NCI-H345 treated with DMSO at 0.1 percent for 48 hours (cell line): ENCODE data around the gene EGFLAM.

Source experiments
- DNase-seq: peaks from one replicate; lab custom pipeline; 2025; ENCODE audit not compliant: unreplicated experiment; lab: John Stamatoyannopoulos, UW

EGFLAM gene

DNA sequence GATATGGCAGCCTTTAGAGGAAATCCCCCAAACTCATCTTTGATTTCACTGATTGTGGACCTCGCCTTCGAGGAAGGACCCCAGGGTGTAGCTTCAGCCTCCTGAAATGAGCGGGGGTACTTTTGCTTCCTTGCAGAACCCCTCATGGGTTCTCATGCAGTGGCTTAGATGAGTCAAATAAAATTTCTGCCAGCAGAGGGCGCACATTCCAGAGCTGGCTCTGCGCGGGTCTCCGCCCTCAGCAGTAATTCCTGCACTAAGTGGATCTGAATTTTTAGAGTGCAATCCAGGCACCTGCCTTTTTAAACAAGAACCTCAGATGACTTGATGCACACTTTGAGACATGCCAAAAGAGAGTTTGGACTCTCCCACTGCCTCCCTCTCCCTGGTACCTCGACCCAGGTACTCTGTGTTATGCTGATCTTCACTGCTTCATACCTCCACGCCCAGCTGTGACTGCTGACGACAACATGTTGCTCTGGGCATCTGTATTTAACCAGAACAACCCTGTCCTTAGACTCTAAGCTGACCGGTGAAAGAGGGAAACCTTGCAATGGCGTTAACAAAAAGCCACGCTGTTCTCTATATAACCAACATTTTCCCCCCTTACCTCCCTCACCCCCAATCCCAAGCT is 7.3 kb downstream of the EGFLAM start:
- no peak for DNase-seq

DNA sequence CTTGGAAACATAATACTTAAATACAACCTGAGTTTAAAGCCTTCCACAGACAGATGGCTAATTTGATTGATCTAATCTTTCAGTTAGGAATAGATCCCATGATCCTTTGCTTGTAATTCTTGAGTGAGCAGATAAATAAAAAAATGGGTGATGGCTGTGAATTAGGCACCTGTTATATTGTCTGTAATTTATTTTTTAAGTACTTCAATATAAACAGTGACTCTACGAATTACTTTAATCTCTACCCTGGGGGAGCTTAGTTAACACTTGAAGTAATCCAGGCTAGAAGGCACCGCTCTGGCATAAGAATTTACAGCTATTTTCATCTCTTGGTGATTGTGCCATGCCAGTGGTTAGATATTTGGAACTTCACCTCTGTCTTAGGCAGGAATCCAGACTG is 9.0 kb downstream of the EGFLAM start:
- no peak for DNase-seq

DNA sequence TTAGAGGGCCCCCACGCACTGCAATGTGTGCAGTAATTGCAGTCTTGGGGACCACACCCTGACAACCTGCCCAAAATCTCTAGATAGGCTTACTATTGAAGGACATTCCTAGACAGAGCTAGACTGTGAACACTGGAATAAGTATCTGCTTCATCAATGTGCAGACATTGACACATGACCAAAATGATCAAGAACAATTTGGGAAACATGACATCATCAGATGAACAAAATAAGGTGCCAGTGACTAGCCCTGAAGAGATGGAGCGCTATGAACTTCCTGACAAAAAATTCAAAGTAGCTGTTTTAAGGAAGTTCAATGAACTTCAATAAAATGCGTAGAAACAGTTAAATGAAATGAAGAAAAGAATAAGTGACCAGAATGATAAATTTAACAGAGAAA is 15.3 kb downstream of the EGFLAM start:
- DNase-seq = no peak

DNA sequence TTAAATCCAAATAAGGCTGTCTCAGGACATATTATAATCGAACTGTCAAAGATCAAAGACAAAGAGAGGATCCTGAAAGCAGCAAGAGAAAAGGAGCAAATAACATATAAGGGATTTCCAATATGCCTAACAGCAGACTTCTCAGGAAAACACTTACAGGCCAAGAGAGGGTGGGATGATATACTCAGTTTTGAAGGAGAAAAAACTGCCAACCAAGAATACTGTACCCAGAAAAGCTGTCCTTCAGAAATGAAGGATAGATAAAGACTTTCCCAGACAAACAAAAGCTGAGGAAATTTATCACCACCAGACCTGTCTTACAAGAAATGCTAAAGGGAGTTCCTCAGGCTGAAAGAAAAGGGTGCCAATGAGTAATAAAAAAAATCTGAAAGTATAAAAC is 16.0 kb downstream of the EGFLAM start:
- DNase-seq = no peak

DNA sequence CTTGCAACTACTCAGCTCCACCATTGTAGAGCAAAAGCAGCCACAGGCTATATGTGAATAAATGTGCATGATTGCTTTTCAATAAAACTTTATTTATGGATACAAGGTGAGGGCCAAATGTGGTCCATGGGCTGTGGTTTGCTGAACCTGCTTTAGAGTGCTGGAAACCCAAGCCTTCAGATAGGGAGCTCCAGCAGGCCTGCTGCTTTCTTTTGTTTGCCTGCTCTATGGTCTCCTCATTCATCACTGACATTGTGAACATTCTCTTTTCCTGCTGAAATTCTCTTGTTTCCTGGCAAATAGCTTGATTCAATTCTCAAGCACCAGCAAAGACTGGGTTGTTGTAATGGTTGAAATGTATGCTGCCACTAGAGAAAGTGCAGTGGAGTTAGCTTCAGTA is 26.0 kb downstream of the EGFLAM start:
- no peak for DNase-seq

DNA sequence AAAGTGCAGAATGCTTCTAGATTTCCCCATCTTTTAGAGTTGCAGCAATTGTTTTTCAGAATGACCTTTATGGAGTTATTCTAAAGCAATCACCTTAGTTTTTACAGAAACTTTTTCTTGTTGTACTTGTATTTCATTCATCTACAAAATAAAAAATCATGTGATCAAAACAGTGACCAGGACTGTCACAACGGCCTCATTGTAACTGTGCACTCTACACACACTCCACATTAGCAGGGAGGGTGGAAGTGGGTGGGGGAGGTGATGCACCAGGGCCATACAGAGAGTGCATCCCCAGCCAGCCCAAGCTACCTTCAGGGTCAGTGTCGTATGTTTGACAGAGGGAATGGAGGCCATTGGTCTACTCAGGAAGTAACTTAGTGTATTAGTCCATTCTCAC is 26.9 kb downstream of the EGFLAM start:
- DNase-seq = no peak

DNA sequence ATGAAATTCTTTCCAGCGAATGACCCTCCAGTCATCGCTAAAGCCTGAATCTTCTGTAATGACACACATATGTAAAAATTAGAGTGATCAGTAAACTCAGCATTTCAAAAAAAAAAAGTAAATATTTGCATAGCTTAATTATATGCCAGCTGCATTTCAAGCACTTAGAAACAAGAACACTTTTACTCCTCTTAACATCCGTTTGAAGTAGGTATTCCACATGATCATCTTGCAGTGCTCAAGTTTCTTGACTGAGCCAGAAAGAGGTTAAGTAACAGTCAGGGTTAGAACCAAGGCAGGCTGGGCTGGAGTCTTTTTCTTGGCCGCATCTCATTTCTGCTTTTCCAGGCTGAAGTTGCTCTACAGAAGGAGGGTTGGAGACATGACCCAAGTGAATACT is 27.6 kb downstream of the EGFLAM start:
- no peak for DNase-seq

DNA sequence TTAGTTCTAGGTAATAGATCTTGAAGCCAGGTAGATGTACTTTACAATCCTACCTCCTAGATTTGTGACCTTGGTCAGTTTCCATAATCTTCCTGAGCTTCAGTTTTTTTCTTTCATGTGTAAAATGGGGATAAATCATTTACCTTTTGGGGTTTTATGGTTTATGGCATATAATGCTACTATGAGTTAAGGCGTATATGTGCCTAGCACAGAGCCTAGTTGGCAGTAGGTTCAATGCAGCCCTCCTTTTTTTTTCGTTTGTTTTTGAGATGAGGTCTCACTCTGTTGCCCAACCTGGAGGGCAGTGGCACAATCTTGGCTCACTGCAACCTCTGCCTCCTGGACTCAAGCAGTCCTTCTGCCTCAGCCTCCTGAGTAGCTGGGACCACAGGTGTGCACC is 28.8 kb downstream of the EGFLAM start:
- DNase-seq = no peak

DNA sequence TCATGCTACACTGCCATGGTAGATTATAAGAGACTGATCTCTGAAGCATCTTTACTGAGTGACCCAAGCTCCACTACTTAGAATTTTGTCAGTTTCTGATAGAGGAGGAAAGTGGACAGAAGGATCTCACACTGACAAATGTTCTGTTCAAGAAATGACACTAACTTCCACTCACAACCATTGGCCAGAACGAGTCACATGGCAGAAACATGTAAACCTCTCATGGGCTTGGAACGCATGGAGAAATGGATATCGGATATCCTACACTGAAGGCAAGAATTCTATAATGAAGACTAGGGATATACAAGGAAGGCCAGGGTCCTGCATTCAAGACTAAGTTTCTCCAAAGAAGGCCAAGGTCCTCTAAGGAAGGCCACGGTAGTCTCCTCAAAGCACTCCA is 31.1 kb downstream of the EGFLAM start:
- DNase-seq = no peak

DNA sequence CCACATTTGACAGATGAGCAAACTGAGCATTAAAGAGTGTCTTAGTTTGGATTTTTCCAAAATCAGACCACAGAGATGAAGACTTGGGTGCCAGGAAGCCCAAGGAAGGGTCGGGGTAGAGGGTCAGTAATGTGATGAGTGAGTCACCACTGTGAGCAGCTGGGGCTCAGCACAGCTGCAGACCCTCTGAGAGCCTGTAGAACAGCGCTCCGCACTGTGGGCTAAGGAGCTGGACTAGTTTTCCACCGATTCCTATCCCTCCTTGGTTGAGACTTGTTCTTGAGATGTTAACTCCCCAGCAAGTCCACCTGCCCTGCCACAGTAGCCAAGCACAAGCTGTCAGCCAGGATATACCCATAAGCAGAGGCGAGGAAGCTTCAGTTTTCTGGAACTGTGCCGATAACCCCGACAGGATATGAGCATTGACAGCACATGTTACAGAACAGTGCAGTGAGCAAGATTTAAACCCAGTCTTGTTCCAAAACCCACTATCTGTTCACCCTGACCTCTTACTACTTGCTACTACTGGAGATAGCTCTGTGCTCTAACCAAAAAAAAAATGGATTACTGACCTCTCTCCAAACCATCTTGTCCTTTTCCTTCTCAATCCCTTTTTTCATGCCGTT is 31.8 kb downstream of the EGFLAM start:
- DNase-seq = no peak

DNA sequence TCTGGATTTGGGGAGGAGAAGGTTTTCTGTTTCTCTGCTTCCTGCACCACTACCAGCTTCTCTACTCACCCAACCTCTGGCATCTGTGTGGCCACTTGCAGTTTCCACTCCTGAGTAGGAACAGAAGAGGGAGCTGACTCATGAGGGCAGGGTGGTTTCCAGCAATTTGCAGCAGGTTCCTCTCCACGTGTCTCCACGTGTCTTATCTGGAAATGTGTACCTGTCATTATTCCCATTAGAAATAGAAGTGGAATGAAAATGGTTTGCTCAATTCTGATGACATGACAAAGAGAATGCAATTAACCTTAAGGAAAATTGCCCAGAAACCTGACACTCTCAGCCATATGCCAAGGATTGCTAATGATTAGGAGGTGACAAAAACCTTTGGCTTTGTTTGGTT is 33.0 kb downstream of the EGFLAM start:
- no peak for DNase-seq

DNA sequence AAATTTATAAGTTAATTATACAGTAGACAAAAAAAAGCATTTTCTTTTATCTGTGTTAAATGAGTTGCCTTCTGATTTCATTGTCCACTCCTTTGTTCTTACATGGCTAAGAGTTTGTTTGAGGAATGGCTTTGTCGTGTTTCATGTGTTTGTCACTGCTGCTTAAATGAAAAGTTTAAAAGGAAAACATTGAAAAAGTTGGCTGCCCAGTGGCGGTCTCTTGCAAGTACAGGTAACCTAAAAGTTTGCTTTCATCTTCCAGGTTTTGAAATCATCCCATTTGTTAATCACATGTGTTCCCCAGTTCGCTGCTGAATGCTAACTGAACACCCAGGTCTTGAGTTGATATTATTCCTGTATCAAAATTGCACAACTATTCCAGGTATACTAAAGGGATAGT is 33.9 kb downstream of the EGFLAM start:
- DNase-seq = no peak

DNA sequence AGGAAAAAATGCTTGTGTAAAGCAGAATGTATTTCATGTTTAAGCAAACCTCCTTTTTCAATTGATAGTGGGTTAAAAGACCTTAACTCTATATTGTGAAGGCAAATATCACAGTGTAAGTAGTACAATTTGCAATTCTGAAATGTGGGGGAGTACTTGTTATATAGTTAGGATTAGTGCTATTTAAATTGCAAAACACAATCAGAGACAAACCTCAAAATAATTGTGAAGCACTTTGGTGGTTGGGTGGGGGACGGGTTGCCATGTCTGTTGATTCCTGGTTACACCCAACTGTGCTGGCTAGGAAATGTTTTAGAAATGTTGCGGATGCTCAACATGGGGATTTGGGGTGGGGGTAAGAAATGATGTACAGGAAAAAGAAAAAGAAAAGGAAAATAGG is 37.4 kb downstream of the EGFLAM start:
- no peak for DNase-seq

DNA sequence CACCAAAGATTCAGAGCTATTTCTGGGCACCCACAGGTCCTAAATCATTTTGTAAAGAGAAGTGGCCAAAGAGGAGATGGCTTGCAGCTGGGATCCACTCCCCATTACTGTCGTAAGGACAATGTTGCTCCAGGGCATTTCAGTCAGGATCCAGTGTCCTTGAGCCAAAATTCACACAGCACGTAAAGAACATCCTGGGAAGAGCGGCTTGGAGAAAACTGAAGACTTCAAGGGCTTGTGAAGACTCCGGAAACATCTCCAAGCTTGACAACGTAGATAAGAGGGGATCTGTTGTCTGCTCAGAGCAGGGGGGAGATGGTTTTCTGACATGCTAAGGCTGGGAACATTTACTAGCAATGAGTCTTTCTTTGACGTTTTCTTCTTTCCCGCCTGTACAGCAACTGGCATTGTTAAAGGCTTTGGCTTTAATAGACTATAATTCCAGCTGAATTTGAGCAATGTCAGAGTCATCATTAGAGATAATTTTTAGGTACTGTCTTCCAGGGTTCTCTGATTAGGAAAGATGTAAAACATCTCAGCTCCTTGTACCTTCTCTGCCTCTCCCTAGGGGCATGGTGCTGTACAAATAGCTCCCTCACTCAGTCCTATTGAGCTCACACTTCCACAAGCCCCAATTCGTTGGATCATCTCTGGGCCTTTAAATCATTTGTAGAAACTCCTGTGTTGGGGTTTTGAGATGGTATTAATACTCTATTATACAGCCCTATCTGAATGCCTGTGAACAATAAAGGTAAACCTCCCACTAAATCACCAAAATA is 39.7 kb downstream of the EGFLAM start:
- no peak for DNase-seq

DNA sequence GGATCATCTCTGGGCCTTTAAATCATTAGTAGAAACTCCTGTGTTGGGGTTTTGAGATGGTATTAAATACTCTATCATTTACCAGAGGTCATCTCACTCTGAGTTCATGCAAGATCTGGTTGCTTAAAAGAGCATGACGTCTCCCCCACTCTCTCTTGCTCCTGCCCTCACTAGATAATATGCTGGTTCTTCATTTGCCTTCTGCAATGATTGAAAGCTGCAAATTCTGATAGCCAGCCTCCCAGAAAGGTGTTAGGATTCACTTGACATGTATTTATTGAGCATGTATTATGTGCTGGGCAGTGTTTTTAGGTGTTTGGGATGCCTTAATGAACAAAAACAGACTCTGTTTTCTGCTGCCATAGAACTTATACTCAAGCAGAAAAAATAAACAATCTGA is 41.2 kb downstream of the EGFLAM start:
- DNase-seq = no peak

DNA sequence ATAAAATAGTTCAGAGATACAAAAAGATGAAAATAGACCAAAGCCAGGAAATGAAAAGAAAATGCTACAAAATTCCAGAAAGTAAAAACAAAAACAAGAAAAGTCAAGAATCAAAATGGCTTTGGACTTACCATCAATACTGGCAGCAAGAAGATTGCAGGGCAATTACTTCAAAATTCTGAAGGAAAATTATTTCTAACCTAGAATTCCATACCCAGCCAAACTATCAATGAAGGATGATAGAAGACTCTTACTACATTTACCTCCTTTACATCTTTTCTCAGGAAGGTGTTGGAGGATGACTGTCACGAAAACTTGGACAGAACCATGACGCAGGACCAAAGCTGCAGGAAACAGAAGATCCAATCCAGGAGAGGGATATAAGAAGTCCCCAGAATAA is 46.8 kb downstream of the EGFLAM start:
- no peak for DNase-seq

DNA sequence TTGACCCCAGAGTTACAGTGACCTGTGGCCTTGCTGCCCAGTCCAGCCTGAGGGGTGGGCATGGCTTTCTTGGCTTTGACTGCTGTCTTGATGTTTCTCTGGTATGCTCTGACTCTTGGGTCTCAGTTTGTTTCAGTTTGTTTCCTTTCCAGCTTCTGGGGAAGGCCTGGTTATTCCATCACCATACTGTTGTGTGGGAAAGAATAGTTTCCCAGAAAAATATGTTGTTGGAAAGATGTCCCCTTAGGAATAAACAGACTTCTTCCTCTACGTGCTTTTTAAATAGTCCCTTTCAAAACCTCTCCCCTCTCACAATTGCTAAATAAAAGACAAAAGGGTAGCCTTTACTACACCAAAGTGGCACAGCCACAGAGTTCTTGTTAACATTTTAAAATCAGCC is 49.5 kb downstream of the EGFLAM start:
- no peak for DNase-seq

DNA sequence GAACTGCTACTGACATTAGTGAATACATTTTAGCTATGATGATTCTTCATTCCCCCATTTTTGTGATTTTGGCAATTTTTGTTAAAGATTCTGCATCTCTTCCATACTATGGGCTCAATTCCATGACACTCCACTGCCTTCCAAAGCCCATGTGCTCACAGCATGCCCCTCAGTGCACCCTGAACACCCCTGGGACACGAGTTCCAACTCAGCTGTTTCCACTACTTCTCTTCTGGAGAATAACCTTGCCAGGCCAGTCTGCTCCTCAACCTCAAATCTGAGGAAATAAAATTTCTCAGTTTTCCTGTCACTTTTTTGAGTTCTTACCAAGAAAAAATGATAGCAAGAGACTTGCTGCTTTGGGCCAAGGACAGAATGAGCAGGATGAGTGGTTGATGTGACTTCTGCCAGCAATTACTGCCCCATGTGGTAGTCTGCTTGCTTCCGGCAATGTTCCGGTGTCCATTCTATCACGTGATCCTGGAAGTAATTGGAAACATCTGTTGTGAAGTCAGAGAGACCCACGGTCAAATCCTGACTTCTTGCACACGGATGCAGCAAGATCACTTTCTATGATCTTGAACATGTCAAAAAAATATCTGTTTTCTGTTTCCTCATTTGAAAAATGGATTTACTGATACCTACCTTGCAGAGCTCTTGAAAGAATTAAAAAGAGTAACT is 58.3 kb downstream of the EGFLAM start:
- DNase-seq = no peak

DNA sequence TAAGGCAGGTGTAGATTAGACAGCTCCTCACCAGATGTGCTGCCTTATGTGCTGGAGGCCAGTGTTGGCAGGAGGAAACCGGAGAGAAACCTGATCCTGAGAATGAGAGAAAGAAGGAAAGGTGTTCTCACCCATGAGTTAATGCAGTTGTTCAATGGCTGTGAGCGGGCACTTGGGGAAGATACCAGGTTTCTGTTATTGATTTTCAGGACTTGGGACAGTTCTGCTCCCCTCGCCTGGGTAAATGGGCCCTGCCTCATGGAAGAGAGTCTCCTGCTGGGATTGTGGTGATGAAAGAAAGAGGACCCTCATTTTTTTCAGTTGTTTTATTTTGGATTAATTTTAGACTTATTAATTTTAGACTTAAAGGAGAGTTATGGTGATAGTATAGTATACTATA is 59.5 kb downstream of the EGFLAM start:
- DNase-seq = no peak

DNA sequence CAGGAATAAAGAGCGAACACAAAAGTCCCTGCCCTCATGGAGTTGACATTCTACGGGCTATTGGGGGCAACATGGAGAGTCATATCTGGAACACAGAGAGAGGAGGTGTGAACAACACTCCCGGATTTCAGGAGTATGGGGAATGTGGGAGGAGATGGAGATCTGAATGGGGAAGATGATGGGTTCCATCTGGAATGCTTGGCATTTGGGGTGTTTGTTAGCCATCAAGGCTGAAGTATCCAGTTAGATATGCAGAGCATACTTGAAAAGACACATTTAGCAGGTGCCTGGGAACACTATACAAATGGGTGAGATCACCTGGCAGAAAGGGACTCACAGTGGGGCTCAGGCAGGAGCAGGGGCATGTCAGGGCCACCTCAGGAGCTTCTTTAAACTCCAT is 61.1 kb downstream of the EGFLAM start:
- DNase-seq = no peak

DNA sequence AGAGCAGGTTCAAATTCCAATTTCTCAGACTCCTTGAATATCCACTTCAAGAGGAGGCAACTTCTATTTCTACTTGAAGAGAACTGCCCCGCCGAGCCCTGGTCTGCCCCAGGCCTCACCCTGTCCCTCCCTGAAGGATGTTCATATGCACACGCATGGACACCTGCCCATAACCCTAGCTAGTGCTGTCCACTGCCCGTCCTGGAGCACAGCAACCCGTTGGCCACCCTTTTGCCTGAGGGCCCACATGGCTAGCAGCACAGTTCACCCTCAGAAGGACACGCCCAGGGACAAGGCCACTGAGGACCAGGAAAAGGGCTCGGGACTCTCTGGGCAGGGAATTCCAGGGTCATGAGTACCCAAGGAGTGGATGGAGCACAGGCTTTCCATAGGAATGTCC is 63.6 kb downstream of the EGFLAM start:
- DNase-seq = no peak
